GM23338 (cell line): ENCODE data around the gene KRTAP5-1. TPM values are rescaled to one million over a fixed set of nuclear protein-coding genes. Genes with fewer than 3 reads are reported as not detected.

Source experiments
- ATAC-seq: fragments of 200-7000 bp; cut with Tn5 transposase; 3 replicates; pipeline ENCODE4 v1.9.1; 2020
- DNase-seq: peaks from one replicate; pipeline ENCODE4 v3.0.0-alpha.2; 2015; ENCODE audit warnings: low spot score
- H2AFZ ChIP-seq: fragments of 200-600 bp; sonication (generic); 2 replicates; pipeline ENCODE4 v1.8.0; 2016; ENCODE audit warnings: antibody characterized with exemption, mild to moderate bottlenecking, moderate library complexity
- H3F3A ChIP-seq: fragments of 200-600 bp; sonication (generic); replicated peaks from 2 replicates; pipeline ENCODE4 v1.8.0; 2017; ENCODE audit warnings: antibody characterized with exemption, mixed run types, low read depth
- H3K27ac ChIP-seq: fragments of 200-600 bp; sonication (generic); 2 replicates; pipeline ENCODE4 v1.6.1; 2016; ENCODE audit warnings: low read depth
- H3K27me3 ChIP-seq: fragments of 200-600 bp; sonication (generic); 2 replicates; pipeline ENCODE4 v1.8.0; 2016; ENCODE audit warnings: mild to moderate bottlenecking, mixed run types, moderate library complexity; ENCODE audit not compliant: insufficient read depth
- H3K36me3 ChIP-seq: fragments of 200-600 bp; sonication (generic); 2 replicates; pipeline ENCODE4 v1.8.0; 2016; ENCODE audit warnings: mild to moderate bottlenecking; ENCODE audit not compliant: insufficient read depth
- H3K4me1 ChIP-seq: fragments of 200-600 bp; sonication (generic); 2 replicates; pipeline ENCODE4 v1.8.0; 2016; ENCODE audit warnings: mild to moderate bottlenecking, moderate library complexity; ENCODE audit not compliant: insufficient read depth
- H3K4me2 ChIP-seq: fragments of 200-600 bp; sonication (generic); 2 replicates; pipeline ENCODE4 v1.7.1; 2017; ENCODE audit warnings: mixed run types
- H3K4me3 ChIP-seq: fragments of 200-600 bp; sonication (generic); 2 replicates; pipeline ENCODE4 v1.6.1; 2016; ENCODE audit warnings: mixed run types
- H3K79me2 ChIP-seq: fragments of 200-600 bp; sonication (generic); replicated peaks from 2 replicates; pipeline ENCODE4 v1.8.0; 2017; ENCODE audit warnings: mild to moderate bottlenecking; ENCODE audit not compliant: insufficient read depth
- H3K9me2 ChIP-seq: fragments of 200-600 bp; sonication (generic); 2 replicates; pipeline ENCODE4 v1.8.0; 2017; ENCODE audit not compliant: insufficient read depth
- H4K20me1 ChIP-seq: fragments of 200-600 bp; sonication (generic); replicated peaks from 2 replicates; pipeline ENCODE4 v1.8.0; 2017; ENCODE audit warnings: mild to moderate bottlenecking; ENCODE audit not compliant: insufficient read depth
- H3K27ac Mint-ChIP-seq: 2 replicates; pipeline ENCODE4 v1.8.0; 2020; ENCODE audit warnings: inconsistent platforms, mild to moderate bottlenecking, moderate library complexity, mixed read lengths
- H3K27me3 Mint-ChIP-seq: 3 replicates; pipeline ENCODE4 v1.8.0; 2022; ENCODE audit warnings: low read depth, mild to moderate bottlenecking, moderate library complexity, mixed read lengths, inconsistent platforms; ENCODE audit not compliant: insufficient read depth, poor library complexity
- H3K36me3 Mint-ChIP-seq: 3 replicates; pipeline ENCODE4 v1.8.0; 2021; ENCODE audit warnings: low read depth, mild to moderate bottlenecking, inconsistent platforms, moderate library complexity, mixed read lengths
- H3K4me1 Mint-ChIP-seq: 3 replicates; pipeline ENCODE4 v1.8.0; 2020; ENCODE audit warnings: mild to moderate bottlenecking, inconsistent platforms, mixed read lengths
- H3K4me3 Mint-ChIP-seq: 3 replicates; pipeline ENCODE4 v1.8.0; 2021; ENCODE audit warnings: moderate library complexity, mild to moderate bottlenecking, inconsistent platforms, mixed read lengths
- H3K9me3 Mint-ChIP-seq: 3 replicates; pipeline ENCODE4 v1.8.0; 2020; ENCODE audit warnings: moderate library complexity, mild to moderate bottlenecking, inconsistent platforms, mixed read lengths
- CREB1 ChIP-seq: fragments of 250-450 bp; sonication (Bioruptor Pico); IDR thresholded peaks from 2 replicates; pipeline ENCODE4 v1.5.0; 2020; ENCODE audit warnings: low read depth, mild to moderate bottlenecking, moderate library complexity
- CTCF ChIP-seq, 2 experiments: fragments of 200-600 bp in 1 of 2; sonication (generic) in 1 of 2; conservative IDR thresholded peaks; 2 replicates each; pipeline versions ENCODE4 v1.5.1 to v1.6.1; 2016 to 2017; ENCODE audit warnings: antibody characterized with exemption in 2 of 2, low read depth in 2 of 2, mild to moderate bottlenecking in 2 of 2, moderate library complexity in 1 of 2
- ETS1 ChIP-seq: IDR thresholded peaks from 2 replicates; pipeline ENCODE4 v1.6.1; 2016; ENCODE audit warnings: antibody characterized with exemption
- EZH2 ChIP-seq: fragments of 200-600 bp; sonication (generic); IDR thresholded peaks from one replicate; pipeline ENCODE4 v1.8.0; 2017; ENCODE audit warnings: antibody characterized with exemption, mild to moderate bottlenecking, low read depth; ENCODE audit not compliant: unreplicated experiment
- JUNB ChIP-seq: IDR thresholded peaks from one replicate; pipeline ENCODE4 v1.6.1; 2016; ENCODE audit warnings: antibody characterized with exemption; ENCODE audit not compliant: unreplicated experiment
- NANOG ChIP-seq: IDR thresholded peaks from 2 replicates; pipeline ENCODE4 v1.6.1; 2016; ENCODE audit warnings: antibody characterized with exemption, borderline replicate concordance
- POLR2AphosphoS5 ChIP-seq: IDR thresholded peaks from 2 replicates; pipeline ENCODE4 v1.6.1; 2016; ENCODE audit warnings: antibody characterized with exemption, low read depth
- STAT1 ChIP-seq: IDR thresholded peaks from one replicate; pipeline ENCODE4 v1.6.1; 2016; ENCODE audit warnings: antibody characterized with exemption; ENCODE audit not compliant: unreplicated experiment
- ZNF114 ChIP-seq: fragments of 250-450 bp; sonication (Bioruptor Pico); IDR thresholded peaks from 2 replicates; pipeline ENCODE4 v1.5.0; 2020; ENCODE audit warnings: mild to moderate bottlenecking, moderate library complexity
- ZNF331 ChIP-seq: fragments of 250-450 bp; sonication (Bioruptor Pico); IDR thresholded peaks from 2 replicates; pipeline ENCODE4 v1.5.0; 2020; ENCODE audit warnings: low read depth, mild to moderate bottlenecking, moderate library complexity
- polyA plus RNA-seq: library from polyadenylated mRNA; unstranded; fragments of >200 nt; fragmentation: Nextera tagmentation; extraction: Ambion mirVana; gene quantifications from 2 replicates; pipeline ENCODE4 v1.2.1, GENCODE V29; 2016
- total RNA-seq: library from RNA; depleted of rRNA; stranded (reverse); fragments of >200 nt; shearing (Covaris generic); gene quantifications from 2 replicates; pipeline ENCODE4 v1.2.3, GENCODE V29; 2014
- TF ChIP-seq, protein P1 (sequence below): fragments of 250-450 bp; sonication (Bioruptor Pico); IDR thresholded peaks from 2 replicates; pipeline ENCODE4 v1.5.0; 2020; ENCODE audit warnings: mild to moderate bottlenecking, moderate library complexity

KRTAP5-1 gene
- total and polyA plus RNA-seq, 2 experiments from 2014 or later, result not detected

- no peak for ATAC-seq
- no peaks in the 10 kb centered on the region for H3K36me3 Mint-ChIP-seq
- H3K27me3 Mint-ChIP-seq, result peaks cover 21% of the 10 kb centered on the region
Observed at GRCh38 chr11:1624621-1625020, 39.5 kb upstream of the KRTAP5-1 start.

GRCh38 chr11:1623716-1624115 lies 38.6 kb upstream of the KRTAP5-1 start:
- peaks cover 6% of the 10 kb centered on the region for H3K4me1 Mint-ChIP-seq
- Histone ChIP-seq H3K27me3 (no peaks in the 10 kb centered on the region), H3K36me3 (no peaks in the 10 kb centered on the region), H3K4me3 (no peak overlapping the region), H3K4me2 (no peak overlapping the region), H3K27ac (no peak overlapping the region), H3K79me2 (no peaks in the 10 kb centered on the region), H2AFZ (no peak overlapping the region), H3K4me1 (no peaks in the 10 kb centered on the region), H4K20me1 (no peaks in the 10 kb centered on the region), H3K9me2 (no peaks in the 10 kb centered on the region), H3F3A (no peaks in the 10 kb centered on the region)
- H3K27me3 Mint-ChIP-seq, result peaks cover 14% of the 10 kb centered on the region
- H3K4me3 Mint-ChIP-seq, result no peak overlapping the region
- no peaks in the 10 kb centered on the region for H3K9me3 Mint-ChIP-seq
- DNase-seq, result peak; percentile 11
- no peak overlapping the region for H3K27ac Mint-ChIP-seq
- ATAC-seq, result peak; percentile 40; the same call in 2 of the 3 replicates
- H3K36me3 Mint-ChIP-seq, result no peaks in the 10 kb centered on the region
- no peak for TF ChIP-seq EZH2
- no peak for TF ChIP-seq ZNF114 (CRISPR knock-in tag)
- TF ChIP-seq NANOG, result no peak
- no peak for TF ChIP-seq ZNF331 (CRISPR knock-in tag)
- no peak for TF ChIP-seq JUNB
- no peak for TF ChIP-seq STAT1
- TF ChIP-seq, protein P1, sequence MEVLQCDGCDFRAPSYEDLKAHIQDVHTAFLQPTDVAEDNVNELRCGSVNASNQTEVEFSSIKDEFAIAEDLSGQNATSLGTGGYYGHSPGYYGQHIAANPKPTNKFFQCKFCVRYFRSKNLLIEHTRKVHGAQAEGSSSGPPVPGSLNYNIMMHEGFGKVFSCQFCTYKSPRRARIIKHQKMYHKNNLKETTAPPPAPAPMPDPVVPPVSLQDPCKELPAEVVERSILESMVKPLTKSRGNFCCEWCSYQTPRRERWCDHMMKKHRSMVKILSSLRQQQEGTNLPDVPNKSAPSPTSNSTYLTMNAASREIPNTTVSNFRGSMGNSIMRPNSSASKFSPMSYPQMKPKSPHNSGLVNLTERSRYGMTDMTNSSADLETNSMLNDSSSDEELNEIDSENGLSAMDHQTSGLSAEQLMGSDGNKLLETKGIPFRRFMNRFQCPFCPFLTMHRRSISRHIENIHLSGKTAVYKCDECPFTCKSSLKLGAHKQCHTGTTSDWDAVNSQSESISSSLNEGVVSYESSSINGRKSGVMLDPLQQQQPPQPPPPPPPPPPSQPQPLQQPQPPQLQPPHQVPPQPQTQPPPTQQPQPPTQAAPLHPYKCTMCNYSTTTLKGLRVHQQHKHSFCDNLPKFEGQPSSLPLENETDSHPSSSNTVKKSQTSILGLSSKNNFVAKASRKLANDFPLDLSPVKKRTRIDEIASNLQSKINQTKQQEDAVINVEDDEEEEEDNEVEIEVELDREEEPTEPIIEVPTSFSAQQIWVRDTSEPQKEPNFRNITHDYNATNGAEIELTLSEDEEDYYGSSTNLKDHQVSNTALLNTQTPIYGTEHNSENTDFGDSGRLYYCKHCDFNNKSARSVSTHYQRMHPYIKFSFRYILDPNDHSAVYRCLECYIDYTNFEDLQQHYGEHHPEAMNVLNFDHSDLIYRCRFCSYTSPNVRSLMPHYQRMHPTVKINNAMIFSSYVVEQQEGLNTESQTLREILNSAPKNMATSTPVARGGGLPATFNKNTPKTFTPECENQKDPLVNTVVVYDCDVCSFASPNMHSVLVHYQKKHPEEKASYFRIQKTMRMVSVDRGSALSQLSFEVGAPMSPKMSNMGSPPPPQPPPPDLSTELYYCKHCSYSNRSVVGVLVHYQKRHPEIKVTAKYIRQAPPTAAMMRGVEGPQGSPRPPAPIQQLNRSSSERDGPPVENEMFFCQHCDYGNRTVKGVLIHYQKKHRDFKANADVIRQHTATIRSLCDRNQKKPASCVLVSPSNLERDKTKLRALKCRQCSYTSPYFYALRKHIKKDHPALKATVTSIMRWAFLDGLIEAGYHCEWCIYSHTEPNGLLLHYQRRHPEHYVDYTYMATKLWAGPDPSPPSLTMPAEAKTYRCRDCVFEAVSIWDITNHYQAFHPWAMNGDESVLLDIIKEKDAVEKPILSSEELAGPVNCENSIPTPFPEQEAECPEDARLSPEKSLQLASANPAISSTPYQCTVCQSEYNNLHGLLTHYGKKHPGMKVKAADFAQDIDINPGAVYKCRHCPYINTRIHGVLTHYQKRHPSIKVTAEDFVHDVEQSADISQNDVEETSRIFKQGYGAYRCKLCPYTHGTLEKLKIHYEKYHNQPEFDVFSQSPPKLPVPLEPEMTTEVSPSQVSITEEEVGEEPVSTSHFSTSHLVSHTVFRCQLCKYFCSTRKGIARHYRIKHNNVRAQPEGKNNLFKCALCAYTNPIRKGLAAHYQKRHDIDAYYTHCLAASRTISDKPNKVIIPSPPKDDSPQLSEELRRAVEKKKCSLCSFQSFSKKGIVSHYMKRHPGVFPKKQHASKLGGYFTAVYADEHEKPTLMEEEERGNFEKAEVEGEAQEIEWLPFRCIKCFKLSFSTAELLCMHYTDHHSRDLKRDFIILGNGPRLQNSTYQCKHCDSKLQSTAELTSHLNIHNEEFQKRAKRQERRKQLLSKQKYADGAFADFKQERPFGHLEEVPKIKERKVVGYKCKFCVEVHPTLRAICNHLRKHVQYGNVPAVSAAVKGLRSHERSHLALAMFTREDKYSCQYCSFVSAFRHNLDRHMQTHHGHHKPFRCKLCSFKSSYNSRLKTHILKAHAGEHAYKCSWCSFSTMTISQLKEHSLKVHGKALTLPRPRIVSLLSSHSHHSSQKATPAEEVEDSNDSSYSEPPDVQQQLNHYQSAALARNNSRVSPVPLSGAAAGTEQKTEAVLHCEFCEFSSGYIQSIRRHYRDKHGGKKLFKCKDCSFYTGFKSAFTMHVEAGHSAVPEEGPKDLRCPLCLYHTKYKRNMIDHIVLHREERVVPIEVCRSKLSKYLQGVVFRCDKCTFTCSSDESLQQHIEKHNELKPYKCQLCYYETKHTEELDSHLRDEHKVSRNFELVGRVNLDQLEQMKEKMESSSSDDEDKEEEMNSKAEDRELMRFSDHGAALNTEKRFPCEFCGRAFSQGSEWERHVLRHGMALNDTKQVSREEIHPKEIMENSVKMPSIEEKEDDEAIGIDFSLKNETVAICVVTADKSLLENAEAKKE (CRISPR knock-in tag), result no peak
- TF ChIP-seq CREB1 (CRISPR knock-in tag), result no peak
- no peak for TF ChIP-seq ETS1
- TF ChIP-seq POLR2AphosphoS5, result no peak
- no peak for TF ChIP-seq CTCF (conservative IDR thresholded peaks at IDR 0.05; ENCODE audit: low read depth in 2 of 2)

More at GRCh38 chr11:1624621-1625020, 39.5 kb upstream of the KRTAP5-1 start:
- DNase-seq, result no peak
- H3K9me2 ChIP-seq, result no peaks in the 10 kb centered on the region
- H3K36me3 ChIP-seq, result no peaks in the 10 kb centered on the region
- H3K79me2 ChIP-seq, result no peaks in the 10 kb centered on the region
- no peak overlapping the region for H3K4me3 ChIP-seq
- no peak overlapping the region for H3K4me3 Mint-ChIP-seq
- H3K4me1 Mint-ChIP-seq, result peaks cover 10% of the 10 kb centered on the region
- H3K27ac Mint-ChIP-seq, result no peak overlapping the region
- TF ChIP-seq CREB1 (CRISPR knock-in tag), result no peak
- no peaks in the 10 kb centered on the region for H3K27me3 ChIP-seq
- H2AFZ ChIP-seq, result no peak overlapping the region
- H3K27ac ChIP-seq, result no peak overlapping the region
- no peaks in the 10 kb centered on the region for H3F3A ChIP-seq
- no peaks in the 10 kb centered on the region; the same call in 1 of the 2 replicates for H3K4me1 ChIP-seq
- no peaks in the 10 kb centered on the region for H4K20me1 ChIP-seq
- no peaks in the 10 kb centered on the region for H3K9me3 Mint-ChIP-seq
- no peak overlapping the region for H3K4me2 ChIP-seq
